Measurements from ENCODE around the gene CHST11.

CHST11 gene

DNA sequence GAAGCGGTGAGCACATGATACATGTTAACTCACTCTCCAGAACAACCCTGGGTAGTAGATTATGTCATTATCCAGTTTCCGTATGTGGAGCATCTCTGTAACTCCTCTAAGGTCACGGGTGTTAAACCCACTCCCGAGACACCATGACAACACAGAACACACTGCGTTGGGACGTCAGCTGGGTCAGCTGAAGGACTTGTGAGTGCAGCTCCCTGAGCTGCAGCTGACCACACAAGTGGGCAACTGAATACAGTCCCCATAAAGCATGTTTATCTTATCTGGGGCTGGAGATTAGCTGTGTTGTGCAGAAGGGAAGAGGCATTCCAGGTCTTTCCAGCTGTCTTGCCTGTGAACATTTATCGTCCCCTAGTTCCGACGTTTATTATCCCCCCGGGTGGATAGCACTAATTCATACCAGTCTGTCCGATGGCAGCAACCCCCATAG lies 211.5 kb downstream of the CHST11 start:
- TF ChIP-seq, protein P1, sequence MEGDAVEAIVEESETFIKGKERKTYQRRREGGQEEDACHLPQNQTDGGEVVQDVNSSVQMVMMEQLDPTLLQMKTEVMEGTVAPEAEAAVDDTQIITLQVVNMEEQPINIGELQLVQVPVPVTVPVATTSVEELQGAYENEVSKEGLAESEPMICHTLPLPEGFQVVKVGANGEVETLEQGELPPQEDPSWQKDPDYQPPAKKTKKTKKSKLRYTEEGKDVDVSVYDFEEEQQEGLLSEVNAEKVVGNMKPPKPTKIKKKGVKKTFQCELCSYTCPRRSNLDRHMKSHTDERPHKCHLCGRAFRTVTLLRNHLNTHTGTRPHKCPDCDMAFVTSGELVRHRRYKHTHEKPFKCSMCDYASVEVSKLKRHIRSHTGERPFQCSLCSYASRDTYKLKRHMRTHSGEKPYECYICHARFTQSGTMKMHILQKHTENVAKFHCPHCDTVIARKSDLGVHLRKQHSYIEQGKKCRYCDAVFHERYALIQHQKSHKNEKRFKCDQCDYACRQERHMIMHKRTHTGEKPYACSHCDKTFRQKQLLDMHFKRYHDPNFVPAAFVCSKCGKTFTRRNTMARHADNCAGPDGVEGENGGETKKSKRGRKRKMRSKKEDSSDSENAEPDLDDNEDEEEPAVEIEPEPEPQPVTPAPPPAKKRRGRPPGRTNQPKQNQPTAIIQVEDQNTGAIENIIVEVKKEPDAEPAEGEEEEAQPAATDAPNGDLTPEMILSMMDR (IDR thresholded peaks at IDR 0.05; ENCODE audit: control insufficient read depth, extremely low read depth, insufficient read depth), result no peak
- no peak overlapping the region for H3K4me3 ChIP-seq (ENCODE audit: low read depth, low read length)
- no peak for DNase-seq (ENCODE audit: low read depth)

DNA sequence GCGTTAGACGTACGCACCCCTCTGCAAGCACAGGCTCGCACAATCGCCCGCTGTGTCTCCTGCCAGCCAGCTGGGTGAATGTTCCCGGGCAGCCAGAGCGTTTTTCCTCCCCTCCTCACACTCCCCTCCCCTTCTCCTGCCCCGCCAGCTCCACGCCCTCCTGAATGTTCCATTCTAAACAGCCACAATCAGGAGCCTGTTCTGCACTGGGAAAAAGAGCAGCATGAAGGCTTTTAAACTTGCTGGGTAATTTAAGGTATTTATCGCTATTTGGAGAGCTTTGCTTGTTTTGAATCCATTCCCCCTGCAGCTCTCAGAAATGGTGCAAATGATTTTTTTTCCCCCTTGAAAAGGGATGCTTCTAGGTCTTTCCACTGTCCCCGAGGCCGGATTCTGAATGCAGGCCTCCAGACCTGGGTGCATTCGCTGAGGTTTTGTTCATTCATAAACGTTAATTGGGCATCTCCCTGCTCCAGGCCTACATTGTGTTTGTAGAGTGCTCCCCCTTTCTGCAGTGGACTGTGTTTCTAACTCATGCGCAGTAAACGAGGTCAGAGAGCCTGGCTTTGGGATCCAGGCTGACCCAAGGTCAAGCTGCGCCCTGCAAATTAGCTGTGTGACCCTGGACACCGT lies 212.5 kb downstream of the CHST11 start:
- no peak overlapping the region for H3K4me3 ChIP-seq (ENCODE audit: low read depth, low read length)
- TF ChIP-seq, protein P1 (IDR thresholded peaks at IDR 0.05; ENCODE audit: control insufficient read depth, extremely low read depth, insufficient read depth), result 0 out of 2 replicates have a peak, but pooled peaks have one; percentile 4
- DNase-seq (ENCODE audit: low read depth), result no peak

DNA sequence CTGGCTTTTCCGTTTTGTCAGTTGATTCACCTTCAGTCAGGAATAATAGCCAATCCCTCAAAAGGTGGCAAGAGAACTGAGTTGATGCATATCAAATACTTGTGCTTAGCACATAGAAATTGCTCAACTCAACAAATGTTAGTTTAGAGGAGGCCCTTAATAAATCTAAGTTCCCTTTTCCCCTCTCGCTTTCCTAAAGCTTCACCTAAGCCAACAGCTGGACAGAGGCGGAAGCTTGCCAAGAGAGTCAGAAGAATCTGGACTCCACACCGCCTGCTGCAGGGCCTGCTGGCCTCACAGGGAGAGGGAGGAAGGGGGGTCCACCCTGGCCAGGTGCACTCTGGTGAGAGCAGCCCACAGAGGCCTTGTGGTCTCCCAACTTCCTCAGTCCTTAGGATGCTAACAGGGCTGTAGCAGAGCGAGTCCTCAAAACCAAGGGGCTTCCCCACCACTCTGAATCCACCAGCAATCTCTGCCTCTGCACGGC lies 213.1 kb downstream of the CHST11 start:
- DNase-seq (ENCODE audit: low read depth), result no peak
- no peak overlapping the region for H3K4me3 ChIP-seq (ENCODE audit: low read depth, low read length)
- TF ChIP-seq, protein P1 (IDR thresholded peaks at IDR 0.05; ENCODE audit: control insufficient read depth, extremely low read depth, insufficient read depth), result no peak

- TF ChIP-seq, protein P1 (IDR thresholded peaks at IDR 0.05; ENCODE audit: control insufficient read depth, extremely low read depth, insufficient read depth), result no peak
- DNase-seq (ENCODE audit: low read depth), result no peak
These were observed 214.0 kb downstream of the CHST11 start for GRCh38 chr12:104670439-104671408.

GRCh38 chr12:104671409-104672095 lies 214.8 kb downstream of the CHST11 start:
- TF ChIP-seq, protein P1 (IDR thresholded peaks at IDR 0.05; ENCODE audit: control insufficient read depth, extremely low read depth, insufficient read depth), result no peak
- DNase-seq (ENCODE audit: low read depth), result peak; percentile 23
- H3K4me3 ChIP-seq (ENCODE audit: low read depth, low read length), result no peak overlapping the region

More at GRCh38 chr12:104670439-104671408, 214.0 kb downstream of the CHST11 start:
- no peak overlapping the region for H3K4me3 ChIP-seq (ENCODE audit: low read depth, low read length)

GRCh38 chr12:104672096-104672445 lies 215.3 kb downstream of the CHST11 start:
- DNase-seq (ENCODE audit: low read depth), result no peak
- TF ChIP-seq, protein P1 (IDR thresholded peaks at IDR 0.05; ENCODE audit: control insufficient read depth, extremely low read depth, insufficient read depth), result no peak
- H3K4me3 ChIP-seq (ENCODE audit: low read depth, low read length), result no peak overlapping the region
